K562 (cell line): ENCODE measurements around the gene CBLL1. TPM values are rescaled to one million over a fixed set of nuclear protein-coding genes. Genes with fewer than 3 reads are reported as not detected.
A peak's percentile ranks its signal among the peaks of the same experiment; 100 is the strongest.

Experiments
- CTBP1 ChIP-seq: fragments of 450-650 bp; IDR thresholded peaks from 2 replicates; pipeline ENCODE4 v1.6.1; 2016; ENCODE audit warnings: borderline replicate concordance
- DEAF1 ChIP-seq: fragments of 450-650 bp; formaldehyde crosslinking; IDR thresholded peaks from 2 replicates; pipeline ENCODE4 v1.4.0; 2020; ENCODE audit warnings: mild to moderate bottlenecking, moderate library complexity
- DIDO1 ChIP-seq: fragments of 450-650 bp; IDR thresholded peaks from 2 replicates; pipeline ENCODE4 v1.6.1; 2016; ENCODE audit warnings: low read depth, missing biosample characterization, missing genetic modification characterization
- E2F1 ChIP-seq: sonication (generic); formaldehyde crosslinking; IDR thresholded peaks from 2 replicates; pipeline ENCODE4 v1.8.1; 2023; ENCODE audit warnings: mild to moderate bottlenecking, missing genetic modification reagents, moderate library complexity
- EP400 ChIP-seq: fragments of 450-650 bp; IDR thresholded peaks from 2 replicates; pipeline ENCODE4 v1.6.1; 2017; ENCODE audit warnings: antibody characterized with exemption, mild to moderate bottlenecking, moderate library complexity
- LEF1 ChIP-seq: fragments of 450-650 bp; IDR thresholded peaks from 2 replicates; pipeline ENCODE4 v1.6.1; 2016; ENCODE audit warnings: mild to moderate bottlenecking
- POLR2G ChIP-seq: fragments of 200-400 bp; formaldehyde crosslinking; IDR thresholded peaks from 2 replicates; pipeline ENCODE4 v1.6.1; 2017; ENCODE audit warnings: low read depth, mild to moderate bottlenecking, antibody characterized with exemption, low read length, moderate library complexity
- PURB ChIP-seq: sonication (generic); formaldehyde crosslinking; IDR thresholded peaks from 2 replicates; pipeline ENCODE4 v1.9.0; 2021; ENCODE audit warnings: low read depth, mild to moderate bottlenecking, missing genetic modification reagents
- SAP30 ChIP-seq: fragments of 200-600 bp; sonication (generic); IDR thresholded peaks from 2 replicates; pipeline ENCODE4 v1.6.1; 2012; ENCODE audit warnings: borderline replicate concordance, low read depth, mild to moderate bottlenecking, moderate library complexity, low read length, control low read depth, inconsistent platforms; ENCODE audit not compliant: insufficient read depth, poor library complexity, severe bottlenecking
- SRSF3 ChIP-seq: fragments of 200-400 bp; formaldehyde crosslinking; IDR thresholded peaks from 2 replicates; pipeline ENCODE4 v1.6.1; 2016; ENCODE audit warnings: mild to moderate bottlenecking, low read length, moderate library complexity; ENCODE audit not compliant: insufficient read depth
- TCFL5 ChIP-seq: fragments of 250-450 bp; sonication (Bioruptor Pico); conservative IDR thresholded peaks from 2 replicates; pipeline ENCODE4 v1.6.1; 2021; ENCODE audit warnings: mild to moderate bottlenecking, moderate library complexity, matching md5 sums
- TGIF2 ChIP-seq: sonication (generic); formaldehyde crosslinking; IDR thresholded peaks from 2 replicates; pipeline ENCODE4 v1.8.1; 2022; ENCODE audit warnings: mild to moderate bottlenecking, missing genetic modification reagents, moderate library complexity
- ZBTB49 ChIP-seq: sonication (generic); formaldehyde crosslinking; IDR thresholded peaks from 2 replicates; pipeline ENCODE4 v1.8.0; 2022; ENCODE audit warnings: missing genetic modification reagents, mild to moderate bottlenecking, borderline replicate concordance
- ZNF436 ChIP-seq: fragments of 250-450, 450-650 bp; sonication (Bioruptor Pico); formaldehyde crosslinking; IDR thresholded peaks from 2 replicates; pipeline ENCODE4 v1.7.0; 2020; ENCODE audit warnings: mild to moderate bottlenecking
- polyA plus RNA-seq, 8 experiments: library from polyadenylated mRNA; depleted of rRNA in 4 of 8; stranded (reverse) in 5 of 8; unstranded in 3 of 8; fragments of >200 nt; fragmentation: Nextera tagmentation in 2 of 8; fragmentation: Illumina TruSeq in 1 of 8; extraction: Ambion mirVana in 2 of 8; extraction: Trizol in 1 of 8; gene quantifications; 2 replicates each; pipeline versions ENCODE4 v1.2.1 to v1.2.3, GENCODE V29; 2011 to 2014; ENCODE audit warnings: inconsistent platforms in 1 of 8, missing spikeins in 1 of 8
- total RNA-seq, 7 experiments: library from RNA; depleted of rRNA in 6 of 7; stranded (reverse); fragments of >200 nt in 6 of 7; fragmentation: Illumina TruSeq in 2 of 7; extraction: Trizol in 2 of 7; gene quantifications; 2 replicates each; pipeline versions ENCODE4 v1.2.1 to v1.2.3, GENCODE V29; 2011 to 2021; ENCODE audit warnings: low replicate concordance in 1 of 7
- TF ChIP-seq, protein P1 (sequence below): fragments of 450-650 bp; IDR thresholded peaks from 2 replicates; pipeline ENCODE4 v1.7.0; 2016; ENCODE audit warnings: borderline replicate concordance
- TF ChIP-seq, protein P2 (sequence below), 2 experiments: fragments of 450-650 bp in 1 of 2; sonication (generic) in 1 of 2; formaldehyde crosslinking; conservative IDR thresholded peaks; 2 replicates each; pipeline versions ENCODE4 v1.4.0 to v1.8.1; 2020 to 2022; ENCODE audit warnings: mild to moderate bottlenecking in 1 of 2, missing genetic modification reagents in 1 of 2

The CBLL1 gene
- total and polyA plus RNA-seq, 9 of the 15 experiments (the other 6 are each of a cell fraction or from before 2014, with no cell fraction given) = 14.7 to 67.9 (median 35.4) TPM

DNA sequence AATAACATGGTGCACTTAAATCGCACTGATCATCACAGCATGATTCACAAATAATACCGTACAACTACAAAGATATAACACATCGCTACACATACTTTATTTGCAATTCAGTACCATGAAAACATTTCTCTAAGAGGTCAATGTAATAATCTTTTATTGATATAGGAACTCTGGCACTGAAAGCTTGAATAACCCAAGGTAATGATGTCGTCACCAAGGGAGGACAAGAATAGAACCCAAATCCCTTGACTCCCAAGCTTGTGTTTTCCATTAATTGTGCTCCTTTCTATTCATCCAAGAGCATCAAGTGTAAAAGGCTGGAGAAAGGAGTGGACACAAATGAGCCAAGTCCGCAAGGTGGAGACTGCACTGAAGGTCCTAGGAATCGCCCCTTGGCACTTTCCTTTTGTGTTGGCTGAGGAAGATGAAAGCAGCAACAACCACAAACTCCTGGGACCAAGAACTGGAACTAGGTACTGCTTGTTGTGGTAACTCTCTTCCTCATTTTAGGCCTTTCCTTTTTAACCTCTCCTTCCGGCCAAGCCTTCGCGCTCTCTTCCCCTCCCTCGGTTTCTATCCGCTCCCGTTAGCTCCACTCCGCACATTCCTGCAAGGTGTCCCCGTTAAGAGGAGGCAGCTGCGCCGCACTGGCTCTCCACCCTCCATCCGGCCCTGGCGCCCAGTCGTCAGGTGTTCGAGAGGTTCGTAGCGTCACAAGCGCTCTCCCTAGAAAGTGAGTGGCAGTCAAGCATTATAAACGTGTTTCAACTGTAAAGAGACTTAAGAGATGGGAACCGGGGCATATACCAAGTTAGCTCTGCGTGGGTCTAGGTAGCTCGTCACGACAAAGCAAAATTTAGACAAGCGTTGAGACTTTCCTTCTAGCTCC, 1.0 kb upstream of the CBLL1 start (continued):
- TF ChIP-seq DEAF1 (CRISPR knock-in tag) = no peak
- no peak for TF ChIP-seq ZNF436
- TF ChIP-seq ZBTB49 (CRISPR knock-in tag) = no peak
- TF ChIP-seq DIDO1 (tag) = no peak
- no peak for TF ChIP-seq TGIF2
- TF ChIP-seq E2F1 (CRISPR knock-in tag) = no peak
- no peak; the same call in 1 of the 2 replicates for TF ChIP-seq CTBP1
- TF ChIP-seq TCFL5 = no peak
- no peak for TF ChIP-seq SRSF3
- no peak for TF ChIP-seq EP400
- TF ChIP-seq, protein P1, sequence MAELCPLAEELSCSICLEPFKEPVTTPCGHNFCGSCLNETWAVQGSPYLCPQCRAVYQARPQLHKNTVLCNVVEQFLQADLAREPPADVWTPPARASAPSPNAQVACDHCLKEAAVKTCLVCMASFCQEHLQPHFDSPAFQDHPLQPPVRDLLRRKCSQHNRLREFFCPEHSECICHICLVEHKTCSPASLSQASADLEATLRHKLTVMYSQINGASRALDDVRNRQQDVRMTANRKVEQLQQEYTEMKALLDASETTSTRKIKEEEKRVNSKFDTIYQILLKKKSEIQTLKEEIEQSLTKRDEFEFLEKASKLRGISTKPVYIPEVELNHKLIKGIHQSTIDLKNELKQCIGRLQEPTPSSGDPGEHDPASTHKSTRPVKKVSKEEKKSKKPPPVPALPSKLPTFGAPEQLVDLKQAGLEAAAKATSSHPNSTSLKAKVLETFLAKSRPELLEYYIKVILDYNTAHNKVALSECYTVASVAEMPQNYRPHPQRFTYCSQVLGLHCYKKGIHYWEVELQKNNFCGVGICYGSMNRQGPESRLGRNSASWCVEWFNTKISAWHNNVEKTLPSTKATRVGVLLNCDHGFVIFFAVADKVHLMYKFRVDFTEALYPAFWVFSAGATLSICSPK = no peak
- peak; percentile 22 for TF ChIP-seq SAP30
- TF ChIP-seq LEF1 = peak; percentile 15; the same call in 1 of the 2 replicates
- TF ChIP-seq, protein P2, sequence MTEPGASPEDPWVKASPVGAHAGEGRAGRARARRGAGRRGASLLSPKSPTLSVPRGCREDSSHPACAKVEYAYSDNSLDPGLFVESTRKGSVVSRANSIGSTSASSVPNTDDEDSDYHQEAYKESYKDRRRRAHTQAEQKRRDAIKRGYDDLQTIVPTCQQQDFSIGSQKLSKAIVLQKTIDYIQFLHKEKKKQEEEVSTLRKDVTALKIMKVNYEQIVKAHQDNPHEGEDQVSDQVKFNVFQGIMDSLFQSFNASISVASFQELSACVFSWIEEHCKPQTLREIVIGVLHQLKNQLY (CRISPR knock-in tag; conservative IDR thresholded peaks at IDR 0.05) = peak in 1 of 2 experiments; percentile 85; a peak in 2 of 4 replicates
- no peak; the same call in 1 of the 2 replicates for TF ChIP-seq POLR2G
- TF ChIP-seq PURB (CRISPR knock-in tag) = no peak
